GM12892 (cell line): ENCODE data around the gene SPPL2B.

Experiments used
- POLR2A ChIP-seq: IDR thresholded peaks from 2 replicates; pipeline ENCODE4 v1.6.1; 2011; ENCODE audit warnings: low read depth, low read length, control low read depth
- POLR2AphosphoS5 ChIP-seq: IDR thresholded peaks from 2 replicates; pipeline ENCODE4 v1.6.1; 2011; ENCODE audit warnings: low read depth, low read length, control low read depth

DNA sequence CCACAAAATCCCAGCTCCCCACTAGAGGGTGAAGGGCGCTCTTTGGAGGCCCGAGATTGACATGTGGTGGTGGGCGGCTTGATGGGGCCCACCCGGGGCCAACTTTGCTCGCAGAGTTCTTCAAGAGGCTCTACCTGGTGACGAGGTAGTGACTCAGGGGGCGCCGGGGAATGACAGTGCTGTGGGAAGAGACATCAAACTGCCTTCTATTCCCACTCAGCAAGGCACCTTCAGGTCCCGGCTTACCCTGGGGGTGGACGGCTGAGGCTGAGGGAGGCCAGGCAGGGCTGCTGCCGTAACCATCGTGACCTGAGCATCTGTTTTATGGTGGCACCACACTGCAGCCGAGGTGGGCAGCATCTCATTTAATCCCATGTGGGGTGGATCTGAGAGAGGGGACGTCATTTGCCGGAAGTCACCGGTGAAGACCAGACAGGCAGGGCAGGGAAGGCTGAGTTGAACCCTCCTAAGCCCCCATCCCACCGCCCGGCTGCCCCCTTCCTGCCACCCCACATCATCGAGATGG lies 22.1 kb upstream of the SPPL2B start:
- no peak for TF ChIP-seq POLR2AphosphoS5
- TF ChIP-seq POLR2A, result no peak
